Suprapubic skin (tissue), 4 donors: Measurements from ENCODE around the gene MYO10. TPM values are rescaled to one million over a fixed set of nuclear protein-coding genes. Genes with fewer than 3 reads are reported as not detected.

ENCODE experiments used
- DNase-seq, 2 donors: peaks; one replicate each; pipeline ENCODE4 v3.0.0-alpha.2; 2019; ENCODE audit warnings: low spot score in 2 of 2
- H3K27ac ChIP-seq: fragments of 200-600 bp; sonication (generic); one replicate; pipeline ENCODE4 v1.5.1; 2019
- H3K27me3 ChIP-seq: fragments of 200-600 bp; sonication (generic); one replicate; pipeline ENCODE4 v1.5.1; 2019
- H3K36me3 ChIP-seq: fragments of 200-600 bp; sonication (generic); one replicate; pipeline ENCODE4 v1.5.1; 2019
- H3K4me1 ChIP-seq: fragments of 200-600 bp; sonication (generic); one replicate; pipeline ENCODE4 v1.5.1; 2019
- H3K4me3 ChIP-seq: fragments of 200-600 bp; sonication (generic); one replicate; pipeline ENCODE4 v1.5.1; 2019; ENCODE audit warnings: mild to moderate bottlenecking
- H3K9me3 ChIP-seq: fragments of 200-600 bp; sonication (generic); one replicate; pipeline ENCODE4 v1.5.1; 2019
- CTCF ChIP-seq, 2 donors: fragments of 200-600 bp in 1 of 2; fragments of 450-650 bp in 1 of 2; sonication (generic) in 1 of 2; IDR thresholded peaks; one replicate each; pipeline ENCODE4 v1.5.1; 2016 to 2019; ENCODE audit warnings: antibody characterized with exemption in 2 of 2, mild to moderate bottlenecking in 1 of 2, moderate library complexity in 1 of 2
- EP300 ChIP-seq: sonication (generic); formaldehyde crosslinking; IDR thresholded peaks from one replicate; pipeline ENCODE4 v1.6.1; 2017; ENCODE audit warnings: antibody characterized with exemption
- POLR2A ChIP-seq, 2 donors: fragments of 450-650 bp; IDR thresholded peaks; one replicate each; pipeline ENCODE4 v1.6.1; 2017; ENCODE audit warnings: antibody characterized with exemption in 2 of 2, mild to moderate bottlenecking in 2 of 2, moderate library complexity in 2 of 2
- POLR2AphosphoS5 ChIP-seq, 3 donors: sonication (generic); formaldehyde crosslinking; IDR thresholded peaks; one replicate each; pipeline ENCODE4 v1.6.1; 2017; ENCODE audit warnings: antibody characterized with exemption in 3 of 3
- WGBS: methylation state at CpG from one replicate; pipeline ENCODE4 v1.1.5; 2018; 5-methylcytosine and 5-hydroxymethylcytosine counted together
- total RNA-seq, 4 donors: library from RNA; depleted of rRNA; stranded (reverse); fragments of >200 nt; gene quantifications; one replicate each; pipeline ENCODE4 v1.1.0, GENCODE V29; 2016

The MYO10 gene
- total RNA-seq, 4 donors from 2014 or later = 37.7 to 109 (median 64.6) TPM

- WGBS = 86% methylated on average over 8 of the region's 8 CpGs
- TF ChIP-seq EP300 (no peak), POLR2AphosphoS5 (IDR thresholded peaks at IDR 0.05) (no peak), POLR2A (IDR thresholded peaks at IDR 0.05) (no peak), CTCF (IDR thresholded peaks at IDR 0.05) (no peak)
- no peak for DNase-seq
- Histone ChIP-seq H3K27ac (no peak overlapping the region), H3K4me3 (no peak overlapping the region), H3K27me3 (no peaks in the 10 kb centered on the region), H3K36me3 (no peaks in the 10 kb centered on the region), H3K4me1 (peaks cover 5% of the 10 kb centered on the region), H3K9me3 (no peaks in the 10 kb centered on the region)
Measured at GRCh38 chr5:16918891-16919671, 17.0 kb downstream of the MYO10 start.

- H3K27ac ChIP-seq = no peak overlapping the region
- 82% methylated on average over 4 of the region's 4 CpGs for WGBS
- no peak for DNase-seq
- no peaks in the 10 kb centered on the region for H3K27me3 ChIP-seq
- no peaks in the 10 kb centered on the region for H3K36me3 ChIP-seq
- no peak overlapping the region for H3K4me3 ChIP-seq
- H3K9me3 ChIP-seq = no peaks in the 10 kb centered on the region
- H3K4me1 ChIP-seq = peaks cover 14% of the 10 kb centered on the region
- no peak for TF ChIP-seq CTCF (IDR thresholded peaks at IDR 0.05)
- TF ChIP-seq POLR2AphosphoS5 (IDR thresholded peaks at IDR 0.05) = no peak
- no peak for TF ChIP-seq EP300
- TF ChIP-seq POLR2A (IDR thresholded peaks at IDR 0.05) = no peak
Measured at GRCh38 chr5:16918156-16918555, 17.9 kb downstream of the MYO10 start.

GRCh38 chr5:16916262-16916878 lies 19.7 kb downstream of the MYO10 start:
- Histone ChIP-seq H3K27me3 (no peaks in the 10 kb centered on the region), H3K4me3 (no peak overlapping the region), H3K36me3 (no peaks in the 10 kb centered on the region), H3K4me1 (peaks cover 19% of the 10 kb centered on the region), H3K9me3 (no peaks in the 10 kb centered on the region), H3K27ac (no peak overlapping the region)
- TF ChIP-seq EP300 (no peak), CTCF (IDR thresholded peaks at IDR 0.05) (no peak), POLR2AphosphoS5 (IDR thresholded peaks at IDR 0.05) (no peak), POLR2A (IDR thresholded peaks at IDR 0.05) (no peak)
- DNase-seq = no peak
- whole genome bisulfite sequencing = 54% methylated on average over 3 of the region's 3 CpGs

- Histone ChIP-seq H3K27me3 (no peaks in the 10 kb centered on the region), H3K36me3 (no peaks in the 10 kb centered on the region), H3K4me3 (no peak overlapping the region), H3K9me3 (no peaks in the 10 kb centered on the region), H3K4me1 (peaks cover 19% of the 10 kb centered on the region), H3K27ac (no peak overlapping the region)
- no peak for DNase-seq
- no peak for TF ChIP-seq POLR2A (IDR thresholded peaks at IDR 0.05)
- TF ChIP-seq POLR2AphosphoS5 (IDR thresholded peaks at IDR 0.05) = no peak
- no peak for TF ChIP-seq EP300
- no peak for TF ChIP-seq CTCF (IDR thresholded peaks at IDR 0.05)
- WGBS = 97% methylated on average over 6 of the region's 6 CpGs
Measured at GRCh38 chr5:16914584-16914983, 21.5 kb downstream of the MYO10 start.

GRCh38 chr5:16914108-16914435 lies 22.0 kb downstream of the MYO10 start:
- Histone ChIP-seq H3K36me3 (no peaks in the 10 kb centered on the region), H3K27me3 (no peaks in the 10 kb centered on the region), H3K4me3 (no peak overlapping the region), H3K27ac (no peak overlapping the region), H3K9me3 (no peaks in the 10 kb centered on the region), H3K4me1 (peaks cover 19% of the 10 kb centered on the region)
- TF ChIP-seq POLR2A (IDR thresholded peaks at IDR 0.05) = no peak
- no peak for TF ChIP-seq EP300
- TF ChIP-seq POLR2AphosphoS5 (IDR thresholded peaks at IDR 0.05) = no peak
- no peak for TF ChIP-seq CTCF (IDR thresholded peaks at IDR 0.05)
- WGBS = 55% methylated on average over 8 of the region's 8 CpGs
- no peak for DNase-seq
